ACC112 (cell line): ENCODE measurements around the gene HDDC3.

Source experiments
- H2AFZ ChIP-seq: fragments of 200-600 bp; sonication (generic); one replicate; pipeline ENCODE4 v1.6.0; 2017; ENCODE audit warnings: antibody characterized with exemption, low read length; ENCODE audit not compliant: unreplicated experiment
- H3K27ac ChIP-seq: fragments of 200-600 bp; sonication (generic); 2 replicates; pipeline ENCODE4 v1.5.1; 2014; ENCODE audit warnings: low read depth, mild to moderate bottlenecking, antibody characterized with exemption, low read length, moderate library complexity
- H3K27me3 ChIP-seq: fragments of 200-600 bp; sonication (generic); 2 replicates; pipeline ENCODE4 v1.6.1; 2014; ENCODE audit warnings: mild to moderate bottlenecking, antibody characterized with exemption, low read length, moderate library complexity, mixed read lengths; ENCODE audit not compliant: insufficient read depth
- H3K36me3 ChIP-seq: fragments of 200-600 bp; sonication (generic); 2 replicates; pipeline ENCODE4 v1.6.1; 2016; ENCODE audit warnings: mild to moderate bottlenecking, antibody characterized with exemption, low read length, moderate library complexity, mixed read lengths; ENCODE audit not compliant: insufficient read depth
- H3K4me1 ChIP-seq: fragments of 200-600 bp; sonication (generic); one replicate; pipeline ENCODE4 v1.6.1; 2016; ENCODE audit warnings: low read length, mixed read lengths; ENCODE audit not compliant: insufficient read depth, unreplicated experiment, control insufficient read depth
- H3K4me3 ChIP-seq: fragments of 200-600 bp; sonication (generic); 2 replicates; pipeline ENCODE4 v1.5.1; 2014; ENCODE audit warnings: mild to moderate bottlenecking, low read depth, low read length
- H3K79me2 ChIP-seq: fragments of 200-600 bp; sonication (generic); one replicate; pipeline ENCODE4 v1.6.0; 2016; ENCODE audit warnings: low read length; ENCODE audit not compliant: control insufficient read depth, unreplicated experiment, insufficient read depth

HDDC3 gene

GRCh38 chr15:90889313-90889730 is 43.0 kb downstream of the HDDC3 start:
- Histone ChIP-seq H2AFZ (no peak overlapping the region), H3K4me3 (no peak overlapping the region), H3K79me2 (no peaks in the 10 kb centered on the region), H3K27me3 (no peaks in the 10 kb centered on the region), H3K36me3 (no peaks in the 10 kb centered on the region), H3K27ac (no peak overlapping the region), H3K4me1 (peaks cover 16% of the 10 kb centered on the region)

DNA sequence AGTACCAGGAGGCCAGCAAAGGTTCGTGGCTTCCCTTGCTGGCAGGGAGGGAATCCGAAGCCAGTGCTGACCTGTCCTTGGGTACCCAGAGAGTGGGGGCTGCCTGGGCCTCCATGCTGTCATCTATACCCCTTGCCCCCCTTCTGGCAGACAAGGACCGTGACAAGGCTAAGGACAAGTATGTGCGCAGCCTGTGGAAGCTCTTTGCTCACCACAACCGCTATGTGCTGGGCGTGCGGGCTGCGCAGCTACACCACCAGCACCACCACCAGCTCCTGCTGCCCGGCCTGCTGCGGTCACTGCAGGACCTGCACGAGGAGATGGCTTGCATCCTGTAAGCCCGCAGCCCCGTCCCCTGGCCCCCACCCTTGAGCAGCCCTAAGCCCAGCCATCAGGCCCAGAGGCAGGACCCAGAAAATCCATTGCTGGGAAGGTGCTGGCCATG is 45.3 kb downstream of the HDDC3 start:
- no peak overlapping the region for H3K27ac ChIP-seq
- H3K79me2 ChIP-seq, result no peaks in the 10 kb centered on the region
- H2AFZ ChIP-seq, result no peak overlapping the region
- H3K36me3 ChIP-seq, result no peaks in the 10 kb centered on the region
- peaks cover 22% of the 10 kb centered on the region for H3K4me1 ChIP-seq
- H3K4me3 ChIP-seq, result no peak overlapping the region
- no peaks in the 10 kb centered on the region for H3K27me3 ChIP-seq

DNA sequence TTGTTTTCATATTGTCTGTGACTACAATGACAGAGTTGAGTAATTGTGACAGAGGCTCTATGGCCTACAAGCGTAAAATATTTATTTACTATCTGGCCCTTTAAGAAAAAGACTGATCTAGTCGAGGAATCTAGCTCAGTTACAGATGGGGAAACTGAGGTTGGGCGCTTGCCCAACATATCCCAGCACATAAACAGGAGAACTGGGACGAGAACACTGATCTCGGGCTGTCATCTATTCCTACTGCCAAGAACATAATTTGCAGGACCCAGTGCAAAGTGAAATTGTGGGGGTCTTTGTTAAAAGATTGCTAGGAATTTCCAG is 46.1 kb downstream of the HDDC3 start:
- H3K4me3 ChIP-seq, result no peak overlapping the region
- no peaks in the 10 kb centered on the region for H3K79me2 ChIP-seq
- H3K27me3 ChIP-seq, result no peaks in the 10 kb centered on the region
- no peak overlapping the region for H2AFZ ChIP-seq
- H3K27ac ChIP-seq, result no peak overlapping the region
- no peaks in the 10 kb centered on the region for H3K36me3 ChIP-seq
- peaks cover 22% of the 10 kb centered on the region for H3K4me1 ChIP-seq

DNA sequence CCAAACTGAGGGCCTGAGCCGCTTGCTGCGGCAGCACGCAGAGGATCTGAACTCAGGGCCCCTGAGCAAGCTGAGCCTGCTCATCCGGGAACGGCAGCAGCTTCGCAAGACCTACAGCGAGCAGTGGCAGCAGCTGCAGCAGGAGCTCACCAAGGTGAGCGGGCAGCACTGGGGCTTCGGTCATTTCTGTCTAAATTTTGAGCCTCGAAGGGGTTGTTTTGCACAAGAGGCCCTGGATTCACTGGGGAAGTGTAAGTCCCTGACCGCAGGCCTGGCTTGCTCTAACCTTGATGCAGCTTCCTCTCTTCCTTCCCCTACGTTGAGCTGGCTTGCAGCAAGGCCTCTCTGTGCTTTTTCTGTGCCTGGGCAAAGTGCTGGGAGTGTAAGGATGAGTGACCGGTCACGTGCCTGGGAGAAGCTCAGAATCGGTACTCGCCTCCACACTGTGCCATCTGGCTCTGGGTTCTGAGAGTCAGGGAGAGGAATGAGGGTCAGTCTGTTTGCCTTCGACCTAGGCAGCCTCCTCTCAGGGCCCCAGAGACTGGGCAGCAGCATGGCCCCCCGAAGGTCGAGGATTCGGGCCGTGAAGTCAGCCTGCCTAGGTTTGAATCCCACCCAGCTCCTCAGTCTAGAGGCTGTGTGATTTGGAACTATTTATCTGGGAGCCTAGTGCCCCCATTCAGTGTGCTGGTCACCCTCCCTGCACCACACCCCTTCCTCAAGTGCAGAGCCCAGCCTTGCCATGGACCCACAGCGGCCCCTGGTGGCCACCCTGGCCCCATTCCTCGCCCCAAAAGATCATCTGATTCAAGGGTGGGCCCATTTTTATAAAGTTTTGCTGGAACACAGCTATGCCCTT is 46.7 kb downstream of the HDDC3 start:
- no peaks in the 10 kb centered on the region for H3K27me3 ChIP-seq
- H3K36me3 ChIP-seq, result no peaks in the 10 kb centered on the region
- no peak overlapping the region for H3K27ac ChIP-seq
- H2AFZ ChIP-seq, result no peak overlapping the region
- no peaks in the 10 kb centered on the region for H3K79me2 ChIP-seq
- H3K4me3 ChIP-seq, result peak overlapping the region; percentile 76
- peaks cover 22% of the 10 kb centered on the region for H3K4me1 ChIP-seq

DNA sequence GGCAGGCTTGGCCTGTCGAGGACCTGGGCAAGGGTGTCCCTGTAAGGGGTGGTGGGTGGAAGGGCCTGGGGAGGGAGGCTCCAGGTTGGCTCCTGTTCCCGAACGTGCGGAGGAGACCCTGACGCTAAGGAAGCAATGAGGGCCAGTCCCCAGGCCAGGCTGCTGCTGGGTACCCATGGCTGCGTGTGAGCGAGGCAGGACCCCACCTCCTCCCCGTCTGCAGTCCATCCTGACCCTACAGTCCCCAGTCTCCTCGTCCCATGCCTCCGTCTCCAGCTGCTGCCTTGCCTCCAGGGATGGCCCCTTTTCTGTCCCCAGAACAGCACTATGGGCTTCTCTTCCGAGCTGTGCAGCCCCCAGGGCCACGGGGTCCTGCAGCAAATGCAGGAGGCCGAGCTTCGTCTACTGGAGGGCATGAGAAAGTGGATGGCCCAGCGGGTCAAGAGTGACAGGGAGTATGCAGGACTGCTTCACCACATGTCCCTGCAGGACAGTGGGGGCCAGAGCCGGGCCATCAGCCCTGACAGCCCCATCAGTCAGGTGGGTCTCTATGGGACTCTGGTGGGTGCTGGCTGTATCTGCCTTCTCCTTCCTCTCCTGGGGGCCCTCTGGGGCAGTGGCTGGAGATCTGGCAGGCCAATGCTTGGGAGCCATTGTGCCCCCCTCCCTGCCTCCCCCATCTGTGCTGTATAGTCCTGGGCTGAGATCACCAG is 47.5 kb downstream of the HDDC3 start:
- H3K27ac ChIP-seq, result peak overlapping the region; percentile 49; the same call in 1 of the 2 replicates
- H3K4me3 ChIP-seq, result peak overlapping the region; percentile 76
- no peak overlapping the region for H2AFZ ChIP-seq
- H3K4me1 ChIP-seq, result peaks cover 22% of the 10 kb centered on the region
- no peaks in the 10 kb centered on the region for H3K79me2 ChIP-seq
- no peaks in the 10 kb centered on the region for H3K27me3 ChIP-seq
- no peaks in the 10 kb centered on the region for H3K36me3 ChIP-seq

- H3K4me3 ChIP-seq, result peak within 1 kb of the TSS; percentile 76
- H3K36me3 ChIP-seq, result no peaks in the 10 kb centered on the region
- peaks cover 22% of the 10 kb centered on the region for H3K4me1 ChIP-seq
- no peaks in the 10 kb centered on the region for H3K27me3 ChIP-seq
- peak within 1 kb of the TSS; percentile 32 for H2AFZ ChIP-seq
- H3K27ac ChIP-seq, result peak within 1 kb of the TSS; percentile 49
- no peaks in the 10 kb centered on the region for H3K79me2 ChIP-seq
Measured at GRCh38 chr15:90883976-90884718, 48.2 kb downstream of the HDDC3 start, which contains the start of gene FES. Gene FES (plus strand): TSS chr15:90884504. CDS start chr15:90885046, 542 bp downstream.

GRCh38 chr15:90883526-90883975 is 48.8 kb downstream of the HDDC3 start:
- Histone ChIP-seq H2AFZ (no peak overlapping the region), H3K4me3 (peak overlapping the region; percentile 76), H3K4me1 (peaks cover 22% of the 10 kb centered on the region), H3K79me2 (no peaks in the 10 kb centered on the region), H3K36me3 (no peaks in the 10 kb centered on the region; the same call in 1 of the 2 replicates), H3K27ac (peak overlapping the region; percentile 49), H3K27me3 (no peaks in the 10 kb centered on the region)

DNA sequence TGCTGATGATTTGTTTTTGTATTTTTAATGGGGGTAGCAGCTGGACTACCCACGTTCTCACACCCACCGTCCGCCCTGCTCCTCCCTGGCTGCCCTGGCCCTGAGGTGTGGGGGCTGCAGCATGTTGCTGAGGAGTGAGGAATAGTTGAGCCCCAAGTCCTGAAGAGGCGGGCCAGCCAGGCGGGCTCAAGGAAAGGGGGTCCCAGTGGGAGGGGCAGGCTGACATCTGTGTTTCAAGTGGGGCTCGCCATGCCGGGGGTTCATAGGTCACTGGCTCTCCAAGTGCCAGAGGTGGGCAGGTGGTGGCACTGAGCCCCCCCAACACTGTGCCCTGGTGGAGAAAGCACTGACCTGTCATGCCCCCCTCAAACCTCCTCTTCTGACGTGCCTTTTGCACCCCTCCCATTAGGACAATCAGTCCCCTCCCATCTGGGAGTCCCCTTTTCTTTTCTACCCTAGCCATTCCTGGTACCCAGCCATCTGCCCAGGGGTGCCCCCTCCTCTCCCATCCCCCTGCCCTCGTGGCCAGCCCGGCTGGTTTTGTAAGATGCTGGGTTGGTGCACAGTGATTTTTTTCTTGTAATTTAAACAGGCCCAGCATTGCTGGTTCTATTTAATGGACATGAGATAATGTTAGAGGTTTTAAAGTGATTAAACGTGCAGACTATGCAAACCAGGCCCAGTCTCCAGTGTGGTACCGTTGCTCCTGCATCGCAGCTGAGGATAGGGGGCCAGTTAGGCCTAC is 49.4 kb downstream of the HDDC3 start:
- H3K79me2 ChIP-seq, result no peaks in the 10 kb centered on the region
- H3K27me3 ChIP-seq, result no peaks in the 10 kb centered on the region
- H3K27ac ChIP-seq, result no peak overlapping the region
- no peak overlapping the region for H3K4me3 ChIP-seq
- H3K4me1 ChIP-seq, result peaks cover 22% of the 10 kb centered on the region
- no peak overlapping the region for H2AFZ ChIP-seq
- no peaks in the 10 kb centered on the region; the same call in 1 of the 2 replicates for H3K36me3 ChIP-seq

DNA sequence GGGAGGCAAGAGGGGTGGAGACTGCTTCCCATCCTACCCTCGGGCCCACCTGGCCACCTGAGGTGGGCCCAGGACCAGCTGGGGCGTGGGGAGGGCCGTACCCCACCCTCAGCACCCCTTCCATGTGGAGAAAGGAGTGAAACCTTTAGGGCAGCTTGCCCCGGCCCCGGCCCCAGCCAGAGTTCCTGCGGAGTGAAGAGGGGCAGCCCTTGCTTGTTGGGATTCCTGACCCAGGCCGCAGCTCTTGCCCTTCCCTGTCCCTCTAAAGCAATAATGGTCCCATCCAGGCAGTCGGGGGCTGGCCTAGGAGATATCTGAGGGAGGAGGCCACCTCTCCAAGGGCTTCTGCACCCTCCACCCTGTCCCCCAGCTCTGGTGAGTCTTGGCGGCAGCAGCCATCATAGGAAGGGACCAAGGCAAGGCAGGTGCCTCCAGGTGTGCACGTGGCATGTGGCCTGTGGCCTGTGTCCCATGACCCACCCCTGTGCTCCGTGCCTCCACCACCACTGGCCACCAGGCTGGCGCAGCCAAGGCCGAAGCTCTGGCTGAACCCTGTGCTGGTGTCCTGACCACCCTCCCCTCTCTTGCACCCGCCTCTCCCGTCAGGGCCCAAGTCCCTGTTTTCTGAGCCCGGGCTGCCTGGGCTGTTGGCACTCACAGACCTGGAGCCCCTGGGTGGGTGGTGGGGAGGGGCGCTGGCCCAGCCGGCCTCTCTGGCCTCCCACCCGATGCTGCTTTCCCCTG is 50.2 kb downstream of the HDDC3 start:
- no peaks in the 10 kb centered on the region for H3K27me3 ChIP-seq
- H2AFZ ChIP-seq, result no peak overlapping the region
- H3K4me3 ChIP-seq, result no peak overlapping the region
- H3K4me1 ChIP-seq, result peaks cover 22% of the 10 kb centered on the region
- H3K36me3 ChIP-seq, result peaks cover 4% of the 10 kb centered on the region; the same call in 1 of the 2 replicates
- no peaks in the 10 kb centered on the region for H3K79me2 ChIP-seq
- H3K27ac ChIP-seq, result no peak overlapping the region
